KG1 (cell line): ENCODE data around the gene MYH7.
"Not testable (repeated sequence)": the region's sequence is repeated elsewhere in the genome, so short reads cannot be mapped to it uniquely, and the experiment has no call there.

Source experiments
- DNase-seq: peaks from one replicate; lab custom pipeline; 2025; lab: John Stamatoyannopoulos, UW

Gene MYH7

GRCh38 chr14:23386266-23386657 is 49.2 kb downstream of the MYH7 start:
- DNase-seq, result not testable (repeated sequence)

- no peak for DNase-seq
Observed at GRCh38 chr14:23385642-23386265, 49.7 kb downstream of the MYH7 start.

- DNase-seq, result no peak
Observed at GRCh38 chr14:23385244-23385641, 50.2 kb downstream of the MYH7 start.

GRCh38 chr14:23384364-23385080 is 50.9 kb downstream of the MYH7 start:
- DNase-seq, result no peak

- no peak for DNase-seq
Observed at GRCh38 chr14:23382731-23383440, 52.6 kb downstream of the MYH7 start.

GRCh38 chr14:23382276-23382675 is 53.2 kb downstream of the MYH7 start:
- no peak for DNase-seq

GRCh38 chr14:23381871-23382270 is 53.6 kb downstream of the MYH7 start:
- no peak for DNase-seq

GRCh38 chr14:23380976-23381375 is 54.5 kb downstream of the MYH7 start:
- DNase-seq, result no peak

- DNase-seq, result no peak
Observed at GRCh38 chr14:23380197-23380914, 55.1 kb downstream of the MYH7 start.

- peak; percentile 1 for DNase-seq
Observed at GRCh38 chr14:23379366-23380196, 55.9 kb downstream of the MYH7 start.

- no peak for DNase-seq
Observed at GRCh38 chr14:23378612-23379220, 56.7 kb downstream of the MYH7 start.

- no peak for DNase-seq
Observed at GRCh38 chr14:23377573-23378563, 57.6 kb downstream of the MYH7 start.

- no peak for DNase-seq
Observed at GRCh38 chr14:23377198-23377550, 58.3 kb downstream of the MYH7 start.

- no peak for DNase-seq
Observed at GRCh38 chr14:23376482-23377197, 58.8 kb downstream of the MYH7 start, which contains the start of gene CMTM5. TSS of gene CMTM5 (plus strand) at chr14:23377046. CDS start at chr14:23377252, 206 bp downstream.

GRCh38 chr14:23375527-23376251 is 59.8 kb downstream of the MYH7 start:
- no peak for DNase-seq

GRCh38 chr14:23373041-23373440 is 62.4 kb downstream of the MYH7 start:
- DNase-seq, result no peak

GRCh38 chr14:23372509-23372908 is 63.0 kb downstream of the MYH7 start, which contains the start of gene IL25:
TSS of gene IL25 (plus strand) at chr14:23372809.
- no peak for DNase-seq

GRCh38 chr14:23371865-23372264 is 63.6 kb downstream of the MYH7 start:
- no peak for DNase-seq
